Measurements from ENCODE around the gene SSBP2. TPM values are rescaled to one million over a fixed set of nuclear protein-coding genes. Genes with fewer than 3 reads are reported as not detected.

The SSBP2 gene
- total RNA-seq, 2 experiments from 2014 or later, result 11.7 to 12.9 TPM

GRCh38 chr5:81762853-81763252 lies 12.0 kb upstream of the SSBP2 start:
- H3K4me3 Mint-ChIP-seq, result no peak overlapping the region
- H3K27ac Mint-ChIP-seq, result no peak overlapping the region
- H3K9me3 Mint-ChIP-seq, result no peaks in the 10 kb centered on the region
- DNase-seq, result no peak
- H3K4me1 Mint-ChIP-seq (ENCODE audit: low read depth), result peaks cover 6% of the 10 kb centered on the region
- no peak for TF ChIP-seq CTCF (IDR thresholded peaks at IDR 0.05)
- ATAC-seq, result no peak
- H3K27me3 Mint-ChIP-seq, result no peaks in the 10 kb centered on the region
- no peaks in the 10 kb centered on the region for H3K36me3 Mint-ChIP-seq (ENCODE audit: low read depth)
- intact Hi-C loops (cut with micrococcal nuclease), result no loop called here
- CTCF ChIA-PET, result interaction anchor here (1.4 kb wide), 1 partner anchor 8 kb away, joined by 4 read pairs; no protein-coding TSS in a partner anchor
- POLR2A ChIA-PET, result no interaction called here

GRCh38 chr5:81762401-81762800 lies 11.5 kb upstream of the SSBP2 start:
- H3K27me3 Mint-ChIP-seq, result no peaks in the 10 kb centered on the region
- H3K27ac Mint-ChIP-seq, result no peak overlapping the region
- no peak overlapping the region for H3K4me3 Mint-ChIP-seq
- H3K4me1 Mint-ChIP-seq (ENCODE audit: low read depth), result peaks cover 6% of the 10 kb centered on the region
- ATAC-seq (no peak), DNase-seq (no peak)
- H3K36me3 Mint-ChIP-seq (ENCODE audit: low read depth), result no peaks in the 10 kb centered on the region
- POLR2A ChIA-PET, result interaction anchor here (1.1 kb wide), 1 partner anchor 12 kb away, joined by 5 read pairs; the partner anchor contains the start of gene SSBP2
- TF ChIP-seq CTCF (IDR thresholded peaks at IDR 0.05), result no peak
- H3K9me3 Mint-ChIP-seq, result no peaks in the 10 kb centered on the region
- intact Hi-C loops (cut with micrococcal nuclease), result no loop called here
- CTCF ChIA-PET, result interaction anchor here (0.9 to 1.4 kb wide), 3 partner anchors 9 to 77 kb away, joined by 3 to 6 read pairs (median 4); partner anchors contain the start of gene SSBP2

- peaks cover 6% of the 10 kb centered on the region for H3K4me1 Mint-ChIP-seq (ENCODE audit: low read depth)
- no peaks in the 10 kb centered on the region for H3K36me3 Mint-ChIP-seq (ENCODE audit: low read depth)
- no peak for DNase-seq
- no peak overlapping the region for H3K27ac Mint-ChIP-seq
- intact Hi-C loops (cut with micrococcal nuclease), result no loop called here
- ChIA-PET CTCF (interaction anchor here (0.9 to 1.4 kb wide), 4 partner anchors 9 to 77 kb away, joined by 3 to 6 read pairs (median 4); partner anchors contain the start of gene SSBP2), POLR2A (interaction anchor here (1.1 kb wide), 1 partner anchor 11 kb away, joined by 5 read pairs; the partner anchor contains the start of gene SSBP2)
- H3K9me3 Mint-ChIP-seq, result no peaks in the 10 kb centered on the region
- H3K27me3 Mint-ChIP-seq, result no peaks in the 10 kb centered on the region
- TF ChIP-seq CTCF (IDR thresholded peaks at IDR 0.05), result no peak
- no peak overlapping the region for H3K4me3 Mint-ChIP-seq
- no peak for ATAC-seq
Observed at GRCh38 chr5:81761970-81762369, 11.1 kb upstream of the SSBP2 start.

GRCh38 chr5:81761270-81761669 lies 10.4 kb upstream of the SSBP2 start:
- H3K36me3 Mint-ChIP-seq (ENCODE audit: low read depth), result no peaks in the 10 kb centered on the region
- TF ChIP-seq CTCF (IDR thresholded peaks at IDR 0.05), result no peak
- no peaks in the 10 kb centered on the region for H3K27me3 Mint-ChIP-seq
- intact Hi-C loops (cut with micrococcal nuclease), result no loop called here
- peaks cover 6% of the 10 kb centered on the region for H3K4me1 Mint-ChIP-seq (ENCODE audit: low read depth)
- ATAC-seq (no peak), DNase-seq (no peak)
- no peak overlapping the region for H3K27ac Mint-ChIP-seq
- no peaks in the 10 kb centered on the region for H3K9me3 Mint-ChIP-seq
- no peak overlapping the region for H3K4me3 Mint-ChIP-seq
- ChIA-PET POLR2A (interaction anchor here (1.1 kb wide), 1 partner anchor 11 kb away, joined by 5 read pairs; the partner anchor contains the start of gene SSBP2), CTCF (interaction anchor here (0.9 to 1.4 kb wide), 4 partner anchors 10 to 78 kb away, joined by 3 to 6 read pairs (median 4); partner anchors contain the start of gene SSBP2)

GRCh38 chr5:81760521-81760920 lies 9.6 kb upstream of the SSBP2 start:
- DNase-seq (no peak), ATAC-seq (no peak)
- H3K27ac Mint-ChIP-seq, result no peak overlapping the region
- no peak overlapping the region for H3K4me3 Mint-ChIP-seq
- ChIA-PET POLR2A (no interaction called here), CTCF (no interaction called here)
- peaks cover 6% of the 10 kb centered on the region for H3K4me1 Mint-ChIP-seq (ENCODE audit: low read depth)
- H3K36me3 Mint-ChIP-seq (ENCODE audit: low read depth), result no peaks in the 10 kb centered on the region
- intact Hi-C loops (cut with micrococcal nuclease), result no loop called here
- H3K9me3 Mint-ChIP-seq, result no peaks in the 10 kb centered on the region
- no peak for TF ChIP-seq CTCF (IDR thresholded peaks at IDR 0.05)
- H3K27me3 Mint-ChIP-seq, result no peaks in the 10 kb centered on the region
